Common myeloid progenitor, CD34-positive (primary cell): ENCODE measurements around the gene AOC2.
"Not testable (repeated sequence)": the region's sequence is repeated elsewhere in the genome, so short reads cannot be mapped to it uniquely, and the experiment has no call there.

ENCODE experiments used
- CTCF ChIA-PET: fragments of 350-600 bp; sonication (Branson Sonifier 250); formaldehyde crosslinking; loops from one replicate; lab custom pipeline; 2021; ENCODE audit warnings: antibody characterized with exemption; lab: Charles Lee
- POLR2A ChIA-PET: fragments of 350-600 bp; sonication (Branson Sonifier 250); formaldehyde crosslinking; loops from one replicate; lab custom pipeline; 2021; ENCODE audit warnings: antibody characterized with exemption; lab: Charles Lee
- DNase-seq, 3 donors: peaks; one replicate each; pipeline versions ENCODE4 v3.0.0 to v3.0.0-alpha.2; 2013
- H3K27ac ChIP-seq, 2 experiments: 1 replicate in 1 of 2; 2 replicates in 1 of 2; pipeline ENCODE4 v1.7.0; 2013; ENCODE audit warnings: inconsistent platforms in 2 of 2, low read length in 2 of 2, mild to moderate bottlenecking in 2 of 2, low read depth in 1 of 2, moderate library complexity in 1 of 2; ENCODE audit not compliant: severe bottlenecking in 2 of 2, insufficient read depth in 1 of 2, poor library complexity in 1 of 2
- H3K27me3 ChIP-seq, 5 experiments: replicated peaks in 2 of 5; 1 replicate in 3 of 5; 2 replicates in 2 of 5; pipeline versions ENCODE4 v1.6.1 to v1.7.0; 2013; ENCODE audit warnings: low read length in 4 of 5, mild to moderate bottlenecking in 2 of 5, moderate library complexity in 2 of 5, inconsistent platforms in 1 of 5; ENCODE audit not compliant: insufficient read depth in 5 of 5, control insufficient read depth in 4 of 5
- H3K36me3 ChIP-seq, 4 experiments: 1 replicate in 2 of 4; 2 replicates in 2 of 4; pipeline versions ENCODE4 v1.6.1 to v1.7.0; 2013; ENCODE audit warnings: low read length in 3 of 4, control low read depth in 1 of 4, mild to moderate bottlenecking in 1 of 4; ENCODE audit not compliant: control insufficient read depth in 4 of 4, insufficient read depth in 4 of 4
- H3K4me1 ChIP-seq, 4 experiments: 1 replicate in 3 of 4; 2 replicates in 1 of 4; pipeline versions ENCODE4 v1.6.1 to v1.7.1; 2013; ENCODE audit warnings: low read length in 3 of 4, mild to moderate bottlenecking in 3 of 4, control low read depth in 1 of 4, inconsistent platforms in 1 of 4, moderate library complexity in 1 of 4; ENCODE audit not compliant: control insufficient read depth in 4 of 4, insufficient read depth in 4 of 4; ENCODE audit errors: control extremely low read depth in 1 of 4
- H3K4me3 ChIP-seq, 7 experiments: 1 replicate in 4 of 7; 2 replicates in 3 of 7; pipeline versions ENCODE4 v1.5.1 to v1.7.0; 2013; ENCODE audit warnings: mild to moderate bottlenecking in 7 of 7, low read length in 6 of 7, moderate library complexity in 6 of 7, inconsistent platforms in 2 of 7, low read depth in 2 of 7, control low read depth in 1 of 7; ENCODE audit not compliant: insufficient read depth in 4 of 7, control insufficient read depth in 1 of 7; ENCODE audit errors: extremely low read depth in 1 of 7
- H3K9me3 ChIP-seq, 5 experiments: 1 replicate in 4 of 5; 2 replicates in 1 of 5; pipeline versions ENCODE4 v1.6.1 to v1.7.1; 2013; ENCODE audit warnings: low read length in 4 of 5, mild to moderate bottlenecking in 2 of 5, inconsistent platforms in 1 of 5, low read depth in 1 of 5, moderate library complexity in 1 of 5; ENCODE audit not compliant: control insufficient read depth in 4 of 5, insufficient read depth in 2 of 5; ENCODE audit errors: control extremely low read depth in 1 of 5
- WGBS: methylation state at CpG from one replicate; pipeline ENCODE4 v1.1.5; 2013; ENCODE audit not compliant: insufficient coverage; 5-methylcytosine and 5-hydroxymethylcytosine counted together

The AOC2 gene

GRCh38 chr17:42848093-42848492 is 3.7 kb downstream of the AOC2 start:
- Histone ChIP-seq H3K9me3 (no peaks in the 10 kb centered on the region), H3K36me3 (peaks cover 7 to 29% (median 22%) of the 10 kb centered on the region in 4 experiments), H3K27me3 (no peaks in the 10 kb centered on the region), H3K27ac (no peak overlapping the region), H3K4me1 (peaks cover 0 to 5% (median 0%) of the 10 kb centered on the region in 4 experiments), H3K4me3 (no peak overlapping the region)
- no peak for DNase-seq
- CTCF ChIA-PET, result interaction anchor here (0.9 to 10.6 kb wide), 5 partner anchors 13 to 92 kb away, joined by 3 to 136 read pairs (median 5); no protein-coding TSS in a partner anchor
- WGBS, result 89% methylated on average over 2 of the region's 3 CpGs
- POLR2A ChIA-PET, result interaction anchor here (0.5 to 1.3 kb wide), 2 partner anchors 10 to 90 kb away, joined by 3 to 7 read pairs; no protein-coding TSS in a partner anchor

- no peak for DNase-seq
- no peaks in the 10 kb centered on the region for H3K9me3 ChIP-seq
- peaks cover 2 to 21% (median 17%) of the 10 kb centered on the region in 4 experiments for H3K36me3 ChIP-seq
- no peaks in the 10 kb centered on the region for H3K27me3 ChIP-seq
- ChIA-PET POLR2A (no interaction called here), CTCF (interaction anchor here (1.2 to 10.6 kb wide), 4 partner anchors 15 to 91 kb away, joined by 3 to 136 read pairs (median 52); no protein-coding TSS in a partner anchor)
- no peak overlapping the region for H3K27ac ChIP-seq
- WGBS, result 85% methylated on average over 3 of the region's 9 CpGs
- no peak overlapping the region for H3K4me3 ChIP-seq
- peaks cover 0 to 4% (median 0%) of the 10 kb centered on the region in 4 experiments for H3K4me1 ChIP-seq
Observed at GRCh38 chr17:42849031-42849430, 4.7 kb downstream of the AOC2 start.

GRCh38 chr17:42849451-42850181 is 5.2 kb downstream of the AOC2 start:
- CTCF ChIA-PET, result interaction anchor here (1.5 to 10.6 kb wide), 3 partner anchors 29 to 90 kb away, joined by 3 to 136 read pairs (median 101); no protein-coding TSS in a partner anchor

GRCh38 chr17:42850954-42851353 is 6.6 kb downstream of the AOC2 start, which contains the start of gene AOC3:
Gene AOC3 (plus strand): TSS chr17:42851199. CDS start chr17:42851344, 145 bp downstream.
- WGBS, result 88% methylated on average over 9 of the region's 9 CpGs
- no peak for DNase-seq
- no peaks in the 10 kb centered on the region for H3K27me3 ChIP-seq
- H3K9me3 ChIP-seq, result no peaks in the 10 kb centered on the region
- no peaks in the 10 kb centered on the region for H3K4me1 ChIP-seq
- peaks cover 0 to 2% (median 0%) of the 10 kb centered on the region in 4 experiments for H3K36me3 ChIP-seq
- no peak within 1 kb of the TSS for H3K27ac ChIP-seq
- ChIA-PET POLR2A (no interaction called here), CTCF (interaction anchor here (1.6 to 10.6 kb wide), 2 partner anchors 81 to 88 kb away, joined by 6 to 101 read pairs; no protein-coding TSS in a partner anchor)
- no peak within 1 kb of the TSS for H3K4me3 ChIP-seq

More at GRCh38 chr17:42849451-42850181, 5.2 kb downstream of the AOC2 start:
- Histone ChIP-seq H3K27ac (no peak overlapping the region), H3K9me3 (no peaks in the 10 kb centered on the region), H3K36me3 (peaks cover 0 to 15% (median 12%) of the 10 kb centered on the region in 4 experiments), H3K27me3 (no peaks in the 10 kb centered on the region), H3K4me1 (no peaks in the 10 kb centered on the region), H3K4me3 (no peak overlapping the region)
- DNase-seq, result no peak
- POLR2A ChIA-PET, result no interaction called here
- WGBS, result 89% methylated on average over 6 of the region's 8 CpGs

GRCh38 chr17:42851371-42852240 is 7.2 kb downstream of the AOC2 start:
- POLR2A ChIA-PET, H3K9me3 ChIP-seq, H3K36me3 ChIP-seq, H3K27ac ChIP-seq, H3K27me3 ChIP-seq, DNase-seq, H3K4me3 ChIP-seq, H3K4me1 ChIP-seq: not testable (repeated sequence)
- 97% methylated on average over 9 of the region's 28 CpGs for WGBS
- CTCF ChIA-PET, result interaction anchor here (1.6 kb wide), 1 partner anchor 87 kb away, joined by 6 read pairs; no protein-coding TSS in a partner anchor

- H3K27ac ChIP-seq, result no peak overlapping the region
- DNase-seq, result no peak
- H3K27me3 ChIP-seq, result no peaks in the 10 kb centered on the region
- H3K36me3 ChIP-seq, result no peaks in the 10 kb centered on the region
- H3K4me3 ChIP-seq, result no peak overlapping the region
- CTCF ChIA-PET, result interaction anchor here (0.8 to 1.3 kb wide), 2 partner anchors 9 to 86 kb away, joined by 3 to 6 read pairs; no protein-coding TSS in a partner anchor
- no peaks in the 10 kb centered on the region for H3K4me1 ChIP-seq
- H3K9me3 ChIP-seq, result no peaks in the 10 kb centered on the region
- WGBS, result 98% methylated on average over 14 of the region's 15 CpGs
- POLR2A ChIA-PET, result no interaction called here
Observed at GRCh38 chr17:42852351-42852750, 8.0 kb downstream of the AOC2 start.
